Thyroid gland (tissue), 4 donors: ENCODE data around the gene GPATCH2.

ENCODE experiments used
- CTCF ChIP-seq, 6 experiments: fragments of 200-600 bp in 3 of 6; fragments of 450-650 bp in 3 of 6; sonication (generic) in 3 of 6; IDR thresholded peaks; one replicate each; pipeline ENCODE4 v1.5.1; 2016 to 2019; ENCODE audit warnings: antibody characterized with exemption in 6 of 6, mild to moderate bottlenecking in 2 of 6, inconsistent platforms in 1 of 6, moderate library complexity in 1 of 6
- POLR2A ChIP-seq, 2 donors: fragments of 450-650 bp; IDR thresholded peaks; one replicate each; pipeline ENCODE4 v1.6.1; 2017; ENCODE audit warnings: antibody characterized with exemption in 2 of 2, mild to moderate bottlenecking in 2 of 2, moderate library complexity in 1 of 2

GRCh38 chr1:217564833-217565232, 66.1 kb downstream of the GPATCH2 start:
- TF ChIP-seq CTCF (IDR thresholded peaks at IDR 0.05) (no peak), POLR2A (IDR thresholded peaks at IDR 0.05) (no peak)
